Measurements from ENCODE around the gene ADK. TPM values are rescaled to one million over a fixed set of nuclear protein-coding genes. Genes with fewer than 3 reads are reported as not detected.

Gene ADK
- total and polyA plus RNA-seq, 2 of the 13 experiments (the other 11 are each of a cell fraction or from before 2014, with no cell fraction given), result 48.6 to 79.1 TPM

- no peak for TF ChIP-seq HES4 (CRISPR knock-in tag; IDR thresholded peaks at IDR 0.05; ENCODE audit: borderline replicate concordance)
These were observed 500.5 kb downstream of the ADK start (continued) for GRCh38 chr10:74651565-74651964.

GRCh38 chr10:74652664-74653063 lies 501.6 kb downstream of the ADK start:
- TF ChIP-seq MAZ (IDR thresholded peaks at IDR 0.05; ENCODE audit: borderline replicate concordance, low read depth, low read length), result no peak
- TF ChIP-seq MAZ (CRISPR knock-in tag; IDR thresholded peaks at IDR 0.05; ENCODE audit: low read depth), result no peak
- no peak for TF ChIP-seq PHF5A (CRISPR knock-in tag; IDR thresholded peaks at IDR 0.05; ENCODE audit: low read depth, unreplicated experiment)
- TF ChIP-seq MIER3 (CRISPR knock-in tag; IDR thresholded peaks at IDR 0.05; ENCODE audit: borderline replicate concordance), result no peak
- no peak for TF ChIP-seq CENPBD1 (CRISPR knock-in tag; IDR thresholded peaks at IDR 0.05; ENCODE audit: borderline replicate concordance, low read depth)
- TF ChIP-seq SKI (IDR thresholded peaks at IDR 0.05; ENCODE audit: partially characterized antibody), result no peak
- TF ChIP-seq ZBTB7B (CRISPR knock-in tag; IDR thresholded peaks at IDR 0.05), result no peak
- no peak for TF ChIP-seq KLF11 (CRISPR knock-in tag; IDR thresholded peaks at IDR 0.05)
- TF ChIP-seq MEIS1 (CRISPR knock-in tag; IDR thresholded peaks at IDR 0.05; ENCODE audit: borderline replicate concordance), result no peak
- TF ChIP-seq ATRX (CRISPR knock-in tag; IDR thresholded peaks at IDR 0.05; ENCODE audit: borderline replicate concordance), result no peak
- TF ChIP-seq ESRRA (CRISPR knock-in tag; IDR thresholded peaks at IDR 0.05; ENCODE audit: low read depth), result no peak
- no peak for TF ChIP-seq ATF2 (CRISPR knock-in tag; IDR thresholded peaks at IDR 0.05)
- TF ChIP-seq LBX2 (CRISPR knock-in tag; IDR thresholded peaks at IDR 0.05; ENCODE audit: borderline replicate concordance), result no peak

More at GRCh38 chr10:74652664-74653063, 501.6 kb downstream of the ADK start:
- no TSS peak for BruUV-seq (replicated peaks)
- Histone ChIP-seq H3K79me2 (ENCODE audit: insufficient read depth, low read length) (no peaks in the 10 kb centered on the region), H3K27me3 (ENCODE audit: control insufficient read depth in 1 of 2, insufficient read depth in 2 of 2, low read length in 2 of 2) (no peaks in the 10 kb centered on the region), H3K4me3 (replicated peaks in 1 of 3; ENCODE audit: insufficient read depth in 1 of 3, low read depth in 2 of 3, low read length in 3 of 3) (no peak overlapping the region), H3K9me3 (ENCODE audit: low read length) (no peaks in the 10 kb centered on the region), H3K9ac (ENCODE audit: insufficient read depth, low read depth, low read length) (no peak overlapping the region), H2AFZ (ENCODE audit: low read length) (no peak overlapping the region), H3K36me3 (replicated peaks in 1 of 2; ENCODE audit: control insufficient read depth in 1 of 2, insufficient read depth in 2 of 2, low read length in 2 of 2) (peaks cover 4 to 5% of the 10 kb centered on the region in 2 experiments; a peak in 2 of 5 replicates), H3K27ac (ENCODE audit: extremely low read length, insufficient read depth, low read length) (no peak overlapping the region), H3K4me2 (ENCODE audit: low read depth, low read length) (no peak overlapping the region), H3K4me1 (ENCODE audit: insufficient read depth, low read length) (no peaks in the 10 kb centered on the region), H4K20me1 (ENCODE audit: insufficient read depth, low read length) (no peaks in the 10 kb centered on the region)
- no peak for FAIRE-seq
- no peak for DNase-seq (ENCODE audit: low spot score)
- ChIA-PET POLR2A (no interaction called here), CTCF (ENCODE audit: low intra/inter-chr PET ratio, low total read pairs) (no interaction called here)
- in situ Hi-C loops (cut with HindIII; ENCODE audit: extremely low pct_ligation_motif_present, low pct_unique_long_range_greater_than_20kb), result no loop called here
- intact Hi-C loops (cut with micrococcal nuclease; ENCODE audit: unreplicated experiment), result no loop called here
- 96% methylated on average over 7 of the region's 7 CpGs for WGBS (ENCODE audit: low lambda C conversion rate)
- ATAC-seq, result no peak
